SH-SY5Y (cell line): ENCODE results near the gene KIAA0930.

Experiments
- GATA2 ChIP-seq: IDR thresholded peaks from 2 replicates; pipeline ENCODE4 v1.6.1; 2011; ENCODE audit warnings: mild to moderate bottlenecking, low read depth, low read length
- GATA3 ChIP-seq: IDR thresholded peaks from 2 replicates; pipeline ENCODE4 v1.6.1; 2011; ENCODE audit warnings: low read depth, mild to moderate bottlenecking, low read length, moderate library complexity

KIAA0930 gene

GRCh38 chr22:45206233-45206632 is 34.5 kb downstream of the KIAA0930 start:
- TF ChIP-seq GATA2 (no peak), GATA3 (no peak)

- no peak for TF ChIP-seq GATA3
- TF ChIP-seq GATA2, result no peak
Observed at GRCh38 chr22:45205276-45205925, 35.3 kb downstream of the KIAA0930 start.

DNA sequence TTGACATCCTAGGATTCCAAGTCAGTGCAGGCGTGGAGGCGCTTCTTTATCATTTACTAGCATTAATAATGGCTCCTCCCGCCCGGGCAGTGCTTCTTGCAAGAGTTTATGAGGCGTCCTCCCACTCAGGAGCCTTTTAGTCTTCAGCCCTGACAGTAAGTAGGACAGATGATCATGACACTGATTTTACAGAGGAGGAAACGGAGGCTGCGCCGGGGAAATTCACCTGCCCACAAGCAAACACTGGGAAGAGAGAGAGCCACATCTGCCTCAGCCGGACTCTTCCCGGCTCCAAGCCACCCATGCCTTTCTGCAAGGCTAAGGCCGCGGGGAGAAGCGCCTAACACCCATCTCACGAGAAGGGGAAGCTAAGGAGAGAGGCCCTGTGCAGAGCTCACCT is 35.9 kb downstream of the KIAA0930 start:
- TF ChIP-seq GATA2 (no peak), GATA3 (no peak)

- TF ChIP-seq GATA2, result no peak
- no peak for TF ChIP-seq GATA3
Observed at GRCh38 chr22:45204241-45204640, 36.5 kb downstream of the KIAA0930 start.

- TF ChIP-seq GATA2 (no peak), GATA3 (no peak)
Observed at GRCh38 chr22:45203150-45203951, 37.3 kb downstream of the KIAA0930 start.

GRCh38 chr22:45202333-45203149 is 38.2 kb downstream of the KIAA0930 start:
- TF ChIP-seq GATA3 (no peak), GATA2 (no peak)

GRCh38 chr22:45201678-45202332 is 38.9 kb downstream of the KIAA0930 start:
- TF ChIP-seq GATA3 (no peak), GATA2 (no peak)

DNA sequence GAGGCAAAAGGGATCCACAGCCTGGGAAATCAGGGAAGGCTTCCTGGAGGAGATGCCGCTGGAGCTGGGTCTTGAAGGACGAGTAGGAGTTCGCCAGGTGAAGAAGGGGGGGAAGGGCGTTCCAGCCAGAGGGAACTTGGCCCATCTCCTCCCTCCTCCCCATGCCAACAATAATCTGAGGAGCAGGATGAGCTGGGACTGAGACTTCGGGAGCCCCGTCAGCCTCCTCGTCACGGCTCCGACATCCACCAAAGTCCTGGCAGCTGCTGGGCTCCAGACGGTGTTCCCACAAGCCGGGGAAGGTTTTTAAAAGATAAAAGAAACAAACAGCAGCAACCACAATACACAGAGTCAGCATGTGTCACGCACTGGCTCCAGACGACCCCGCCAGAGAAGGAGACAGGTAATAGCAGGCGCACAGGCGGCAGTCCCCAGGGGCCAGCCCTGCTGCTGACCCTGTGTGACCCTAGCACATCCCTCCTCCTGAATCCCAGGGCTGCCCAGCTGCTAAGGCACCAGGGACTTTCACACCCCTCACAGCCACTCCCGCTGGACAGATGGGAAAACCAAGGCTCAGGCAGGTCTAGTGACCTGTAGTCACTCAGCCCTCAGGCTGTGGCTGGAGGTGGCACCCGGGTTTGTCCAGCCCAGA is 39.7 kb downstream of the KIAA0930 start:
- TF ChIP-seq GATA2, result no peak
- no peak for TF ChIP-seq GATA3

- TF ChIP-seq GATA2 (no peak), GATA3 (no peak)
Observed at GRCh38 chr22:45200230-45200629, 40.5 kb downstream of the KIAA0930 start.

DNA sequence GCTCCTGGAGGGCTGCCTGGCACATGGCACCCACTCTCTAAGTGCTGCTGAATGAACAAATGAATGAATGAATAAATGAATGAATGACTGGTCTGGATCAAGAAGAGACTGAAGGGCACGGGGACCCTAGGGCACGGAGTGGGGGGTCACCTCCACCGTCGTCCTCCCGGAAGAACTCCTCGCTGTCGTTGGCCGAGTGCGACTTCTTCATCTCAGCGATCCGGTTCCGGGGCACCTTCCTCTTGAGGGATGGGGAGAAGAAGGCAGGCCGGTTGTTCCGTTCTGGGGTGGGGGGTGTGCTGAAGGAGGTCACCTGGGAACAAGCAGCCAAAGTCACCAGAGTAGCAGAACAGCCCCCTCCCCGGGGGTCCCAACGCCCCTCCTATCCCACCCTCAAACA is 41.0 kb downstream of the KIAA0930 start:
- no peak for TF ChIP-seq GATA2
- no peak for TF ChIP-seq GATA3

- no peak for TF ChIP-seq GATA3
- TF ChIP-seq GATA2, result no peak
Observed at GRCh38 chr22:45198463-45198795, 42.3 kb downstream of the KIAA0930 start.

DNA sequence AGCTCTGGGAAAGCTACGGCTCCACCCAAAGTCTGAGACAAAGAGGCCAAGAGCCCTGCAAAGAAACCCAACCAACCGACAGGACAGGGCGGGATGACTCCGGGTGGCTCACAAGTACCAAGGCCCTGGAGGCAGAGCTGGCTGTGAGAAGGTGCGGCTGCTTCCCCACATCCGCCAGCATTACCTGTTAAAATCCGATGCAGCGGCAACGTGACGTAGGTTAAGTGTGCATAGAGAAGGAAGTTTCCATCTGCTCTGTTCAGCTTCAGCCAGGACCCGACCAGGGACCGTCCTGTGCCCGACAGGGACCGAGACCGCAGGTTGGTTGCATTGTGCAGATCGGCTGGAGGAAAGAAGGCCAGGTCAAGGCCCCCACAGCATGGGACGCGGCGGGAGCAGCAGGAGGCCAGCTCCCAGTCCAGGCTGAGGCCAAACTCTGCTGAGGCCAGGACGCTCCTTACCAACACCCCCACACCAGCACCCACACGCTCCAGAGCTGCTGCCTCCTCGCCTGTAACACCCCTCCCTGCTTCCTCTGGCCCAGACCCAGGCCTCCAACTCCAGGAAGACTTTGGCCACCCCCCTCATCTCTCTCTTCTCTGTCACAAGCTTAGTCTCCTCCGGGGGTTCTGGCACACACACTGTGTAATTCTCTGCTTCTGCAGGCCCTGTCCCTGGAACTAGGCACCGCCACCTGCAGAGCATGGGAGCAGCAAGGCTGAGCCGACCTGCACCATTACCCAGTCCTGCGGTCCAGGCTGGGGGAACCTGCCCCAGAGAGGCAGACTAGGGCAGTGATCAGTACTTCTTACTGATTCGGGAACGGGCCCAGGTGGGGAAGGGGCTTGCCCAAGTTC is 42.9 kb downstream of the KIAA0930 start:
- TF ChIP-seq GATA2 (no peak), GATA3 (no peak)

DNA sequence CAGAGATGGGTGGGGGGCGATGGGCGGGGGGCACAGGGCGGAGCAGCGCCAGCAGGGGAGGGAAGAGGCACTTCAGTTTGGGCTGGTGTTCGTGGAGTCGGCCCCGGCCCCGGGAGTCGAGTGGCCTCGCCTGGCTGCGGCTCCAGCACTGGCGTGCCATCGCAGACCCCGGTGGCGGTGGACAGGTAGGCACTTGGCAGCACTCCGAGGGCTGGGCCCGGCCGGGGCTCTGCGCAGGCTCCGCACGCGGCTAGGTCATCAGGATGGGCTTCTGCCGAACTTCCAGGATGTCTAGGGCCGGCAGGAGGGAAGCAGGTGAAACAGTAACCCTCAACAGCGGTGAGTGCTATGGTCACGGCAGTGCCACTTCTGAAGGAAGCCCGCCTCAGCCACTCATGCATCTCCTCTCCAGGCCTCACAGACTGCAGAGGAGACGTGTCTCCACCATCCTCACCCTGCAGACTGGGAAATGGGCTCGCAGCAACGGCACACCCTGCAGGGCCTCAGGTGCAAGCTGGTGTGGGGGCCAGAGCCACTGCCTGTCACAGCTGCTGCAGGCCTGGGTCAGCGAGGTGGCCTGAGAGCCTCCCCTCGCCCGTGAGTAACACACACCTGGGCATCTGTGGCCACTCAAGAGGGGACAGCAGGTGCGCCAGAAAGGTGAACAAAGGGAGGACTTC is 43.6 kb downstream of the KIAA0930 start:
- TF ChIP-seq GATA2, result no peak
- TF ChIP-seq GATA3, result no peak
